D721Med (cell line): Measurements from ENCODE around the gene OR52B4.
"Not testable (repeated sequence)": the region's sequence is repeated elsewhere in the genome, so short reads cannot be mapped to it uniquely, and the experiment has no call there.

ENCODE experiments used
- DNase-seq: peaks from one replicate; pipeline ENCODE4 v3.0.0; 2011; ENCODE audit warnings: low spot score; ENCODE audit not compliant: insufficient read length
- FAIRE-seq: peaks from 2 replicates; lab custom pipeline; 2011; peaks lifted over from hg19 to GRCh38; lab: Jason Lieb, UNC
- TF ChIP-seq, protein P1 (sequence below): IDR thresholded peaks from 2 replicates; pipeline ENCODE4 v1.5.1; 2012; ENCODE audit warnings: mild to moderate bottlenecking, control low read depth; ENCODE audit not compliant: insufficient read depth; ENCODE audit errors: missing control alignments

OR52B4 gene

DNA sequence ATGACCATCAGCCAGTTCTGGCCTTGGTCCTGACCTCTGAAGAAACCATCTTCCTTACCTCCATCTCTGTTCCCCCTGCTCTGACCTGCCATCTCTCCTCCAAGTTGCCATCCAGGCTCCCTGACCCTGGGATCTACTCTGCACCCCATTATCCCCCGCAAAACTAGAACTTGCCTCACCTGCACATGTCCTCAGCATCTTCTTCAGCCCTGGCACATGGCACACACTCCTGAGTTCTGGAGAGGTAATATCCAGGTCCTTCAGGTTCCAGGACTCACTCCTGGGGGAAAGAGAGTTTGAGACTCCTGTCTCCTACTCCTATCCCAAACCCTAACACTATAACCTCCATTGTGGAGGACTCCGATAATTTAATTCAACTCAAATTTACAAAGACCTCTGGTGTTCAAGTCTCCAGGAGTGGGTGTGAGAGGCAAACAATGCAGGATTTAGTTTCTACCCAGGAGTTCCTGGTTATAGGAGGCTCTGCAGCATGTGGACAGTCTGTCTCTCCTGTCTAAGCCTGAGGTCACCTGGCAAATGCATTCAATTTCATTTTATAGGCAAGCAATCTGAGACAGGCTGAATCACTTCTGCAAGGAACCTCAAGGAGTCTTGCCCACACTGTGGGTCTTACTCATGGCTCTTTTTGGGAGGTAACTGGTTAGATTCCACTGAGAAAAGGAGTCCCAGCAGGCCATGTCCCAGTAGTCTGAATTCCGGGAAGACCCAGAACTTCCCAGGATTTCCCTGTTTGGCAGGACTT lies 18.0 kb upstream of the OR52B4 start:
- DNase-seq (no peak), FAIRE-seq (no peak)
- TF ChIP-seq, protein P1, sequence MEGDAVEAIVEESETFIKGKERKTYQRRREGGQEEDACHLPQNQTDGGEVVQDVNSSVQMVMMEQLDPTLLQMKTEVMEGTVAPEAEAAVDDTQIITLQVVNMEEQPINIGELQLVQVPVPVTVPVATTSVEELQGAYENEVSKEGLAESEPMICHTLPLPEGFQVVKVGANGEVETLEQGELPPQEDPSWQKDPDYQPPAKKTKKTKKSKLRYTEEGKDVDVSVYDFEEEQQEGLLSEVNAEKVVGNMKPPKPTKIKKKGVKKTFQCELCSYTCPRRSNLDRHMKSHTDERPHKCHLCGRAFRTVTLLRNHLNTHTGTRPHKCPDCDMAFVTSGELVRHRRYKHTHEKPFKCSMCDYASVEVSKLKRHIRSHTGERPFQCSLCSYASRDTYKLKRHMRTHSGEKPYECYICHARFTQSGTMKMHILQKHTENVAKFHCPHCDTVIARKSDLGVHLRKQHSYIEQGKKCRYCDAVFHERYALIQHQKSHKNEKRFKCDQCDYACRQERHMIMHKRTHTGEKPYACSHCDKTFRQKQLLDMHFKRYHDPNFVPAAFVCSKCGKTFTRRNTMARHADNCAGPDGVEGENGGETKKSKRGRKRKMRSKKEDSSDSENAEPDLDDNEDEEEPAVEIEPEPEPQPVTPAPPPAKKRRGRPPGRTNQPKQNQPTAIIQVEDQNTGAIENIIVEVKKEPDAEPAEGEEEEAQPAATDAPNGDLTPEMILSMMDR = no peak

DNA sequence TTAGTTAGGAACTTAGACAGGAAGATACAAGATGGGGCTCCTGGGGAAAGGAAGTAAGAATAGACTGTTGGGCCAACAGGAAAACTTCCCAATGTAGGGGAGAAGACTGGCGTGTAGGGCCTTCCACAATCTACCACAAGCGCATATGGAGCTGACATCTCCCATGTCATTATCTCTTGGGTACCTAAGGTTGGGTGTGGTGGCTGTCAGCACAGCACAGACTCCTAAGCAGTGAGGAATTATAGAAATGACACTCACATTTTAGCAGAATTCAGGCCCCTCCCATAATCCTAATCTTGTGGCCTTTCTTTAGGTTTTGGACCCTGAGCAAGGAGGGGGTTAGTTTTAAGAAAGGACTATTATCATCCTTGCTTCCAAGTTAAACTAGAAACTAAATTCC lies 13.7 kb upstream of the OR52B4 start:
- TF ChIP-seq, protein P1 = no peak
- DNase-seq (no peak), FAIRE-seq (no peak)

DNA sequence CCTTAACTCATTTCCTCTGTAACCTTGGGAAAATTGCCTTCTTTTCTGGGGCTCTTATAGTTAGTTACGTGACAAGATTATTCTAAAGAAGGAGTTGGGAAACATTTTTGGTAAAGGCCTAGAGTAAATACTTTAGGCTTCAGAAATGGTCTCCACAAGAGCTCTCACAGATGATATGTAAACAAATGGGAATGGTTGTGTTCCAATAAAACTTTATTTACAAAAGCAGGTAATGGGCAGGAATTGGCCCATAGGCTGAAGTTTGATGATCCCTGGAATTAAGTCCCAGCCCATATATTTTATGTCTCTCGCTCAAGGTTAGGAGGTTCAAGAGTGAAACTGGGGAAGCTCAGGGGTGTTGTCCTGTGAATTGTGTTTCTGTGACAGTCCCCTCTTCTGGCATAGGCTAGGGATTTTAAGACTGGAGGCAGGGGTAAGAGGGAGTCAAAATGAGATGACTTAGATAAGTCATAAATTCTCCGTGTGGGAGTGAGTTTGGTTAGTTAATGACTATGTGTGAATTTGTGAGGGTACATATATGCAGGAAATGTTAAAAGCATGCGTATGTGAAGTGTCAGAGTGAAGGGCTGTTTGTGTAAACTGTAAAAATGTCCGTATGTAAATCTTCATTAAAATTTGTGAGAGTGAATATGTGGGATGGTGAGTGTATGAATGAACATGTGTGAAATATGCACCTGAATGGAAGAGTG lies 7.4 kb upstream of the OR52B4 start:
- TF ChIP-seq, protein P1 = no peak
- no peak for DNase-seq
- no peak for FAIRE-seq

DNA sequence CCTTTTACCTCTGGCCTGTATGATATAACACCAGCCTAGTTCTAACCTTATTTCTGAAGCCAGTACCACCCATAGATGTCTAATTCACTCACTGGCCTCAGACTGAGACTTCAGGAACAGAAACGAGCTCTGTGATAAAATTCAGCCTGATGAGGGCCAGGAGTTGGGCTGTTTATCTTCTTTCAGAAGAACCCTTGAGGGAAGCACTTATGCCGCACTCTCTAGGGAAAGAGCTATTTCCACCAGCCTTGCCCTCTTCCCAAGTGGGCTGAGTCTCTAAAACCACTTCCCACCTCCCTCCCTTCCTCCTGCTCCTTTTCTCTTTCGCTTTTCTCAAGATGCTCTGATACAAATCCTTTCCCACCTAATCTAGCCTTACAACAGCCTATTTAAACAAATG lies 2.0 kb upstream of the OR52B4 start:
- DNase-seq (no peak), FAIRE-seq (no peak)
- TF ChIP-seq, protein P1 = no peak

DNA sequence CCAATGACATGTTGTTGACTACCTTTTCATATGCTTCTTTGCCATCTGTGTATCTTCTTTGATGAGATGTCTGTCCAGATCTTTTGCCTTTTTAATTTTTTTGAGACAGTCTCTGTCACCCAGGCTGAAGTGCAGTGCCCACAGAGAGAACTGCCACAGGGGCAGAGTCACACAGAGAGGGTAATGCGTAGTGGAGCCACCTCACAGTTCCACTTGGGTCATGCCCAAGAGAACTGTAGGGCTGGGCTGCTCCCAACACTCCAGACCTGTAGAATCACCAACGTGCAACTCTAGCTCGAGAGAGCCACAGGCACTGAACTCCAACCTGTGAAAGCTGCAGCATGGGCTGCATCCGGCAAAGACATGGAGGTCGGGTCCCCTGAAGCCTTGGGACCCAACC lies 20.0 kb downstream of the OR52B4 start:
- DNase-seq, FAIRE-seq: not testable (repeated sequence)

DNA sequence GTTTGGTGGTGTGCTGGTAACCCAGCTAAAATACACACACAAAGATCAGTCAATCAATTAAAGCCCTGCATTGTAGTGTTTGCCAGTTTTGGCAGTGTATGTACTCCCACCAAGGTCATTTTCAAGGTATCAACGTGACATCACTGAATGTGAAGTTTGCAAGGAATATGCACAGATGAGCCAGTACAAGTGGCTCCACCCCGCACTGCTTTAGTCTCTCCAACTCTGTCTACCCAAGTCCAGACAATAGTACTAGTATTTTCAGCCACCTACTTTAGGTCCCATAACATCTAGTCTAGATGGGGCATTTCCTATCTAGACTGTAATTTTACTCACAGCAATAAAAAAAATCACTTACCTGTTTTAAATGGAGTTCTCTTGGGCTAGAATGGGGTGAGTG lies 22.8 kb downstream of the OR52B4 start:
- FAIRE-seq, DNase-seq: not testable (repeated sequence)

DNA sequence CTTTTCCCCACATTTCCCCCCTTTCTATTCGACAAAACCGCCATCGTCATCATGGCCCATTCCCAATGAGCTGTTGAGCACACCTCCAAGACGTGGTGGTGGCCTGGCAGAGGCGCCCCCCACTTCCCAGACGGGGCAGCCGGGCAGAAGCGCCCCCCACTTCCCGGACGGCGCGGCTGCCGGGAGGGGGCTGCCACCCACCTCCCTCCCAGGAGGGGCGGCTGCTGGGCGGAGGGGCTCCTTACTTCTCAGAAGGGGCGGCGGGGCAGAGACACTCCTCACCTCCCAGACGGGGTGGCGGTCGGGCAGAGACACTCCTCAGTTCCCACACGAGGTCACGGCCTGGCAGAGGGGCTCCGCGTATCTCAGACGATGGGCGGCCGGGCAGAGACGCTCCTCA lies 33.8 kb downstream of the OR52B4 start:
- DNase-seq, FAIRE-seq: not testable (repeated sequence)
